Choroid plexus epithelial cell (primary cell): Measurements from ENCODE around the gene EML6.

Experiments used
- DNase-seq: peaks from one replicate; pipeline ENCODE4 v3.0.0-alpha.2; 2010; ENCODE audit warnings: low read depth
- H3K4me3 ChIP-seq: 2 replicates; pipeline ENCODE4 v1.5.1; 2011; ENCODE audit warnings: low read depth, mild to moderate bottlenecking, control low read depth, low read length, moderate library complexity
- CTCF ChIP-seq: conservative IDR thresholded peaks from 2 replicates; pipeline ENCODE4 v1.5.1; 2011; ENCODE audit warnings: low read depth, mild to moderate bottlenecking, control low read depth, inconsistent platforms, low read length, moderate library complexity

The EML6 gene

GRCh38 chr2:54725343-54726099 is 2.1 kb downstream of the EML6 start:
- H3K4me3 ChIP-seq, result peak overlapping the region; percentile 80
- DNase-seq, result no peak
- TF ChIP-seq CTCF, result no peak

- no peak for TF ChIP-seq CTCF
- DNase-seq, result no peak
- no peak overlapping the region for H3K4me3 ChIP-seq
These were observed 3.0 kb downstream of the EML6 start for GRCh38 chr2:54726431-54726830.

- TF ChIP-seq CTCF, result no peak
- DNase-seq, result no peak
- H3K4me3 ChIP-seq, result no peak overlapping the region
These were observed 3.5 kb downstream of the EML6 start for GRCh38 chr2:54726940-54727339.

- no peak overlapping the region for H3K4me3 ChIP-seq
- TF ChIP-seq CTCF, result peak; percentile 19
- peak; percentile 75 for DNase-seq
These were observed 5.2 kb downstream of the EML6 start for GRCh38 chr2:54728669-54729120.

- no peak overlapping the region for H3K4me3 ChIP-seq
- no peak for DNase-seq
- no peak for TF ChIP-seq CTCF
These were observed 12.2 kb downstream of the EML6 start for GRCh38 chr2:54735636-54736035.

- H3K4me3 ChIP-seq, result no peak overlapping the region
- TF ChIP-seq CTCF, result no peak
- DNase-seq, result no peak
These were observed 14.8 kb downstream of the EML6 start for GRCh38 chr2:54738281-54738680.

GRCh38 chr2:54740333-54740732 is 16.9 kb downstream of the EML6 start:
- DNase-seq, result no peak
- H3K4me3 ChIP-seq, result no peak overlapping the region
- no peak for TF ChIP-seq CTCF
